ENCODE data around the gene ADCY1.

GRCh38 chr7:45655539-45655938 is 81.4 kb downstream of the ADCY1 start:
- TF ChIP-seq EZH2 (IDR thresholded peaks at IDR 0.05; ENCODE audit: low read length, missing control alignments) (no peak), CTCF (conservative IDR thresholded peaks at IDR 0.05 in 1 of 2, IDR thresholded peaks at IDR 0.05 in 1 of 2; ENCODE audit: low read depth in 1 of 2, low read length in 2 of 2) (no peak)
